Measurements from ENCODE around the gene ZNF813.
"Not testable (repeated sequence)": the region's sequence is repeated elsewhere in the genome, so short reads cannot be mapped to it uniquely, and the experiment has no call there.

The ZNF813 gene

DNA sequence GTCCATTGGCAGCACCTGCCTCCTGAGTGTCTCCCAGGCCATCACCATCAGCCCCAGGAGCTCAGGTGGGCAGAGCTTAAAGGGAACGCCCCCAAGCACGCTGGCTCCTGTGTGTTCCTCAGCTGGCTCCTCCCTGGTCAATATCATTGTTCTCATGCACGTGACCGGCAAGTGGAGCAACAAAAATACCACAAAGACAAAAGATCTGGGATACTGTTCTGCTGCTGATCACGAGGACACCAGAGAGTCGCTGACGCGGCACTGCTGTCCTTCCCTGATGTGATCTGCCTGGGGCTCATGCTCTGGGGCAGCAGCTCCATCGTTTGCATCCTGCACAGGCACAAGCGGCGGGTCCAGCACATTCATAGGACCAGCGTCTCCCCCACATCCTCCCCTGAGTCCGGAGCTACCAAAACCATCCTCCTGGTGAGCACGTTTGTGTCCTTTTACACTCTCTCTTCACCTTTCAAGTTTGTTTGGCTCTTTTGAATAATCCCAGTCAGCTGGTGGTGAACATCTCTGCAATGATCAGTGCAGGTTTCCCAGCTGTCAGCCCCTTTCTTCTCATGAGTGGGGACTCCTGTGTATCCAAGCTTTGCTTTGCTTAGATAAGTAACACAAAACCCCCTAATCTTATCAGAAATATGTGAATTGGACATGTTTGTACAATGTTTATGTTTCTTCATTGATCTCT lies 36.3 kb downstream of the ZNF813 start:
- ATAC-seq (replicated peaks), result not testable (repeated sequence)

DNA sequence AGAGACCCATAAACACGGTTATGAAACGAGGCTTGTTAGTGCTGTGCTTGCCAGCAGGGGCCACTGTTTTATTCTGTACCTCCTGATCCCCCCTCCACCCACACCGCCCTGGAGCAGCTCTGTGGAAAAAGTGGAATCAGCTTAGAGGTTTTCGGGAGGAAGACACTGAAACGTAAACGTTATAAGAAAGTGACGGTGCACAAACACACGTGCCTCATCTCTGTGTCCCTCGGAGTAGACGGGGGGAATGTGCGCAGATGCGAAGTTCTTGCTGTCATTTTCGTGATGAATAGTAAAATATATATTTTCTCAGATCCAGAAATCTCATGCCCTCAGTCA lies 36.8 kb downstream of the ZNF813 start:
- DNase-seq, H3K4me3 Mint-ChIP-seq, H3K36me3 Mint-ChIP-seq, H3K27ac Mint-ChIP-seq, H3K4me1 Mint-ChIP-seq: not testable (repeated sequence)
- peaks cover 20 to 46% of the 10 kb centered on the region in 2 donors for H3K27me3 Mint-ChIP-seq
- ATAC-seq (replicated peaks), result peak in 1 of 2 donors; percentile 33
- peaks cover 6 to 10% of the 10 kb centered on the region in 2 donors for H3K9me3 Mint-ChIP-seq

More for the DNA sequence above, 36.3 kb downstream of the ZNF813 start:
- not testable (repeated sequence) for H3K4me3 Mint-ChIP-seq, H3K4me1 Mint-ChIP-seq, H3K36me3 Mint-ChIP-seq, DNase-seq, H3K27ac Mint-ChIP-seq
- Mint-ChIP-seq H3K9me3 (peaks cover 6 to 10% of the 10 kb centered on the region in 2 donors), H3K27me3 (peaks cover 16 to 46% of the 10 kb centered on the region in 2 donors)

DNA sequence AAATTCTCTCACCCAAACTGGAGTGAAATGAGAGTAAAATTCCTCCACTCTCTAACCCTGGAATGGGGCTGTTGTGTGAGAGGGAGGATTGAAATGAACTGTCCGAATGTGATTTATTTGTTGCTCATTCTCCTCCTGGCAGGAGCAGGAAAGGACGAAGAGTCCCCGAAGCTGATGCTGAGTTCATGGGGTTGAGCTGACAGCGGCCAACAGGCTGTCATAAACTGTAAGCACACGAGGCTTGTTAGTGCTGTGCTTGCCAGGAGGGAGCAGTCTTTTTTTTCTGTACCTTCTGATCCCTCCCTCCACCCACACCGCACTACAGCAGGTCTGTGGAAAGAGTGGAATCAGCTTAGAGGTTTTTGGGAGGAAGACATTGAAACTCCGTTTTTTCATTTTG lies 37.4 kb downstream of the ZNF813 start:
- Mint-ChIP-seq H3K4me3 (no peak overlapping the region), H3K9me3 (peaks cover 6 to 10% of the 10 kb centered on the region in 2 donors), H3K27ac (no peak overlapping the region), H3K36me3 (peaks cover 2 to 4% of the 10 kb centered on the region in 2 donors), H3K4me1 (no peaks in the 10 kb centered on the region), H3K27me3 (peaks cover 26 to 50% of the 10 kb centered on the region in 2 donors)
- DNase-seq, result no peak
- no peak for ATAC-seq (replicated peaks)

DNA sequence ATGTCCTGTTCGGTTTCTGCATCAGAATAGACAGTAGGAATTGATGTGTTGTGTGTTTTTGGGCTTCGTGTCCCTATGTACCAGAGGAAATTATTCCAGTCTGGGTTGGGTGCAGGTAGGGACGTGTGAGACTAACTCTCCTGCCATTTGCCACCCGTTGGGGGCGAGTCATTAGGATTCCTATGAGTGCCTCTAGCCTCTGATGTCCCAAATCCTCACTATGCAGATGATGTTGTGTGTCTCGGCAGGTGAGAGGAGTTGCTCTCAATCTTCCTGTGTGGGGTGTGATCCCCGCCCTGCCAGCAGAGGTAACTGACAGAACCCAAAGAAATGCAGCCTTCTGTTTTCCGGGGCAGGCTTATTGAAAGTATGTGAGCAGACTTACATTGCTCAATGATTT lies 39.2 kb downstream of the ZNF813 start:
- Mint-ChIP-seq H3K4me1 (peaks cover 0 to under 1% of the 10 kb centered on the region in 2 donors), H3K4me3 (no peak overlapping the region), H3K9me3 (peaks cover 2 to 6% of the 10 kb centered on the region in 2 donors), H3K36me3 (peaks cover 2 to 4% of the 10 kb centered on the region in 2 donors), H3K27me3 (peaks cover 22 to 51% of the 10 kb centered on the region in 2 donors), H3K27ac (no peak overlapping the region)
- DNase-seq (no peak), ATAC-seq (replicated peaks) (no peak)

DNA sequence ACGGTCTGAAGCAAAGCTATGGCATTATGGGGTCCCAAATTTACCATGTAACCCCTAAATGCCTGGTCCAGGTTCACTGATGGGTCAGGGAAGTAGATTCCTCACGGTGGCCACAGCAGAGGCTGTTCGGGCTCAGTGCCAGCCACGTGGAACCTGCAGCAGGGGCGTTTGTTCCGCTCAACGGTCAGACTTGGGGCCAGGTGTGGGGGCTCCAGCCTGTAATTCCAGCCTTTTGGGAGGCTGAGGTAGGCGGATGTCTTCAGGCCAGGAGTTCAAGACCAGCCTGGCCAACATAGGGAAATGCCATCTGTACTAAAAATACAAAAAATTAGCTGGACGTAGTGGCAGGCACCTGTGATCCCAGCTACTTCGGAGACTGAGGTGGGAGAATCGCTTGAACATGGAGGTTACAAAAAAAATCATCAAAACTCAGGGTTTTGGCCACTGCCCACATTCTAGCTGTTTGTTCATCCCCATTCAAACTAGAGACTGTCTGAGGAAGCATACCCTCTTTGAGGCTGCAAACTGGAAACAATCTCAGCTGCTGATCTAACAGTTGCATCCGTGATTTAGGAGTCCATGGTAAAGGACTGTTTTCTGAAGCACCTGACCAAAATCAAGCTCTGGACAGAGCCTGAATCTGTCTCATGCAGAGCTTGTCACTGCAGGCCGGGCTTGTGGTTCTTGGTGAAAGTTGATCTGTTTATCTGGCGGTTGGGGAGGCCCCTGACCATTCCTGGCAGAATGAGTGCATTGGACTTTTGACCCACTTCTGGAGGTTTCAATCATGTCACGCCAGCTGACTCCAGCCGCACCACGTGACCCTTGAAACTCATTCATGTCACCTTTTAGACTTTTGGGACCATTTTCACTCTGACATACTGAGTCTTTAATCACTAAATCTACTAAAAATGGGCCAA lies 40.2 kb downstream of the ZNF813 start:
- H3K4me3 Mint-ChIP-seq, result no peak overlapping the region
- peaks cover 2 to 4% of the 10 kb centered on the region in 2 donors for H3K36me3 Mint-ChIP-seq
- peaks cover 2 to 5% of the 10 kb centered on the region in 2 donors for H3K9me3 Mint-ChIP-seq
- peaks cover 3 to 5% of the 10 kb centered on the region in 2 donors for H3K4me1 Mint-ChIP-seq
- H3K27me3 Mint-ChIP-seq, result peaks cover 26 to 46% of the 10 kb centered on the region in 2 donors
- no peak overlapping the region for H3K27ac Mint-ChIP-seq
- ATAC-seq (replicated peaks) (no peak), DNase-seq (no peak)

DNA sequence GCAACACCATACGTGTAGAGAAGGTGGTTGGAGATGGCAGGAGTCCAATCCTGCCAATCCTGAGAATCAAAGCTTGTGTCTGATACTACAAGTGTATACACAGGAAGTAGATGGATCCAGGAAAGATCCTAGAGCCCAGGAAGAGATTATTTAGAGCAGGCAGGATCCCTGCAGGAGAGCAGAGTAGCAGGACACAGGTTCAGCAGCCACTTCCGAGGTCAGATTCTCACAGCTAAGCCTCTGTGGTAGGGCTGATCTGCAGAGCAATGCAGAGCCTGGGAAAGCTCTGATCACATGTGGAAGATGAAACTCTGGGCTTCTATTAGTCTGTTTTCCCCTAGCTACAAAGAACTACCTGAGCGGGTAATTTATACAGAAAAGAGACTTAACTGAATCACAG lies 41.9 kb downstream of the ZNF813 start:
- ATAC-seq (replicated peaks) (no peak), DNase-seq (no peak)
- Mint-ChIP-seq H3K4me3 (no peak overlapping the region), H3K27me3 (peaks cover 26 to 45% of the 10 kb centered on the region in 2 donors), H3K4me1 (peaks cover 3 to 5% of the 10 kb centered on the region in 2 donors), H3K36me3 (peaks cover 2 to 4% of the 10 kb centered on the region in 2 donors), H3K9me3 (peaks cover 2 to 5% of the 10 kb centered on the region in 2 donors), H3K27ac (no peak overlapping the region)

DNA sequence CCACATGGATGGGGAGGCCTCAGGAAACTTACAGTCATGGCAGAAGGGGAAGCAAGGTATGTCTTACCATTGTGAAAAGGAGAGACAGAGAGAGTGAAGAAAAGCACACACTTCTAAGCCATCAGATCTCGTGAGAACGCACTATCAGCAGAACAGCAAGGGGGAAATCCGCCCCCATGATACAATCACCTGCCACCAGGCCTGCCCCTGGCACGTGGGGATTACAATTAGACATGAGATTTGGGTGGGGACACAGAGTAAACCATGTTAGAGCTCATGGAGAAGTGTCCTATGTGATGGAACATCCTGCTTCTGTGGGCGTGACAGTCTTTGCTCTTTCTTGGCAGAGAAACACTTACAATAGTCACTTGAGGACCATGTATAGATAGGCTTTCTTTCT lies 42.3 kb downstream of the ZNF813 start:
- no peak for ATAC-seq (replicated peaks)

DNA sequence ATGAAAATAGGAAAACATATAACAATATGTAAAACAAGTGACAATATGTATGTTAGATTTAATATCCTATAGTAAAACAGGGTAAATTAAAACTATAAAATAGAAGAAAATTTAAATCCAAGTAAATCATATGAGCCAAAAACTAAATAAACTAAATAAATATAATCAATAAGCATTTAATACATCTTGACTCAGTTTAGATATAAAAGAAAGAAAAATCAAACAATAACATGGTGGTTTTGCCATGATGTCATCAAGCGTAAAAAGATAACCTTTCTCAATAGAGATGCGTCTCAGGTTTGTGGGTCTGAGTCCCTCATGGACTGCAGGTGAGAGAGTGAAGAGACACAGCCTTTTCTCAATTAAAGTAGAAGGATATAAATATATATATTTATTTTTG lies 43.8 kb downstream of the ZNF813 start:
- Mint-ChIP-seq H3K4me3 (no peak overlapping the region), H3K27ac (no peak overlapping the region), H3K36me3 (peaks cover 0 to 2% of the 10 kb centered on the region in 2 donors), H3K27me3 (peaks cover 23 to 35% of the 10 kb centered on the region in 2 donors), H3K4me1 (peaks cover 3 to 5% of the 10 kb centered on the region in 2 donors), H3K9me3 (peaks cover 1 to 3% of the 10 kb centered on the region in 2 donors)
- ATAC-seq (replicated peaks) (no peak), DNase-seq (no peak)

More for the DNA sequence above, 42.3 kb downstream of the ZNF813 start:
- peaks cover 2 to 5% of the 10 kb centered on the region in 2 donors for H3K9me3 Mint-ChIP-seq
- DNase-seq, result no peak
- no peak overlapping the region for H3K27ac Mint-ChIP-seq
- peaks cover 2 to 4% of the 10 kb centered on the region in 2 donors for H3K36me3 Mint-ChIP-seq
- peaks cover 26 to 45% of the 10 kb centered on the region in 2 donors for H3K27me3 Mint-ChIP-seq
- H3K4me3 Mint-ChIP-seq, result no peak overlapping the region
- H3K4me1 Mint-ChIP-seq, result peaks cover 3 to 5% of the 10 kb centered on the region in 2 donors

DNA sequence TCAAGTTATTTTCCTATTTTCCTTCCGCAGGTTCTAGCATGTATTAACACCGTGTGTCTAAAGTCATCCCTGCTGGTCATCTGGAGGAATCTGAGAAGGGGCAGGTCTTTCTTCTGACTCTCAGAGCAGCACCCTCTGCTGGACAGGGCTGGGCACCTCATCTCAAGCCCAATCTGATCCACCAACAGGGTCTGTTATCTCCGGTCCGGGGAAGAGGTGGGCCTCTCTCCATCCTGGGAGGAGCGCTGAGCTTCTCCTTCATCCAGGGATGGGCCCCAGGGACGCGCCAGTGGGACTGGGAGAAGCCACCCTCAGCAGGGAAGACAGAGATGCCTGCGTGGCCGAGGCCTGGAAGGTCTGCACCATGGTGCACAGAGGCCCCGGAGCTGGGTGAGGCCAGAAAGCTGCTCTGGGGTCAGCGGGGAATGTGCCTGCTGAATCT lies 44.4 kb downstream of the ZNF813 start:
- H3K27me3 Mint-ChIP-seq, result peaks cover 20 to 29% of the 10 kb centered on the region in 2 donors
- H3K27ac Mint-ChIP-seq, result no peak overlapping the region
- H3K36me3 Mint-ChIP-seq, result no peaks in the 10 kb centered on the region
- peaks cover 3 to 5% of the 10 kb centered on the region in 2 donors for H3K4me1 Mint-ChIP-seq
- H3K4me3 Mint-ChIP-seq, result no peak overlapping the region
- ATAC-seq (replicated peaks) (peak; percentile 93 to 98), DNase-seq (peak; percentile 40)
- no peaks in the 10 kb centered on the region for H3K9me3 Mint-ChIP-seq

DNA sequence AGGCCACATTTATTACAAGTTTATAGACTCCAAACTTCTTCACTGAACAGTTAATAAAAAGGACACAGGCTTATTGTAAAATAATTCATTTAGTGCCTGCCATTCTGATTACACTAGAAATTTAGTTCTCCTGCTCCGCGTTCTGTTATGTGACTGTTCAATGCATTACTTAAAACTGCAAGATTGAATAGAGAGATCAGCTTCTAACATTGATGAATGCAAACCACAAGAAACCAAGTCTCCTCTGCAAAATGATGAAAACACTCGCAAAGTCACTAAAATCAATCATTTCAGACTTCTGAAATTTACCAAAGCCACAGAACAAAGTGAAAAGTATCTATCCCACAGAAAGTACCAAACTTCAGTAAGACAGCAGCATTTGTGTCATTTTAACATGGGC lies 47.5 kb downstream of the ZNF813 start:
- not testable (repeated sequence) for H3K27ac Mint-ChIP-seq; H3K4me3 Mint-ChIP-seq; ATAC-seq (replicated peaks); H3K4me1 Mint-ChIP-seq; H3K36me3 Mint-ChIP-seq; DNase-seq; H3K9me3 Mint-ChIP-seq
- peaks cover 5 to 12% of the 10 kb centered on the region in 2 donors for H3K27me3 Mint-ChIP-seq

DNA sequence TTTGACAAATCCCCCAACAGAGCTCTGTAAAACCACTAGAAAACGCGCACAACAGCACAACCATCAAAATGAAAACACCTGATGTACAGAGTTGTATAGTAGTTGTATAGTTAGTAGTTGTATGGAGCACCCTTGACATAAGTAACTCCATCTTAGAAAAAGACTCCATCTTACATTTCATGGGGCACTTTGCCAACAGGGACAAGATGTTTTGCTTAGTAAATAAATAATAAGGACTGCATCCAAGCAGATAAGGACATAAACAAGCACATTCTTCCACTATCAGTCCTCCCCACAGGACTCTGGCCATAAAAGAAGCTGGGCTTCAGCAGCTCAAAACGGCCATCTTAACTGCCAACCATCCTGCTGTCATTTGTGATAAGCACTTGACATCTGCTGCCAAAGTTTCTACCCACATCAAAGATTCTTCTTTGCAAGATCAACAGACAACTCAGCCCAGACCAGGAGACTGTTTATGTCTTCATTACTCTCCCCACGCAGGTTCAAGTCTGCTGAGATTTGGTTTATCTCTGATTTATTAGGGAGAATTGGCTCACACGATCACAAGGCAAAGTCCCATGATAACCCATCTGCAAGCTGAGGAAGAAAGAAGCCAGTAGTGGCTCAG lies 49.7 kb downstream of the ZNF813 start:
- peaks cover 7 to 25% of the 10 kb centered on the region in 2 donors for H3K36me3 Mint-ChIP-seq
- H3K27ac Mint-ChIP-seq, result no peak overlapping the region
- peaks cover 11 to 12% of the 10 kb centered on the region in 2 donors for H3K4me1 Mint-ChIP-seq
- no peak for DNase-seq
- peaks cover 0 to 8% of the 10 kb centered on the region in 2 donors for H3K27me3 Mint-ChIP-seq
- H3K9me3 Mint-ChIP-seq, result peaks cover 8 to 12% of the 10 kb centered on the region in 2 donors
- no peak for ATAC-seq (replicated peaks)
- H3K4me3 Mint-ChIP-seq, result no peak overlapping the region

DNA sequence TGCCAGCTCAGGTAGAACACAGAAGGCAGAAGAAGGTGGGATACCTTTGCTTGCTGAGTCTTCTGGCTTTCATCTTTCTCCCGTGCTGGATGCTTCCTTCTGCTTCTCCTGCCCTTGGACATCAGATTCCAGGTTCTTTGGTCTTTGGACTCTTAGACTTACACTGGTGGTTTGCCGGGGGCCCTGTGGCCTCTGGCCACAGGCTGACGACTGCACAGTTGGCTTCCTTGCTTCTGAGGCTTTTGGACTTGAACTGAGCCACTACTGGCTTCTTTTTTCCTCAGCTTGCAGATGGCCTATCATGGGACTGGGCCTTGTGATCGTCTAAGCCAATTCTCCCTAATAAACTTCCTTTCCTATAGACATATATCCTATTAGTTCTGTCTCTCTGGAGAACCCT lies 50.6 kb downstream of the ZNF813 start:
- H3K9me3 Mint-ChIP-seq, result peaks cover 8 to 12% of the 10 kb centered on the region in 2 donors
- peaks cover 11 to 12% of the 10 kb centered on the region in 2 donors for H3K4me1 Mint-ChIP-seq
- H3K27ac Mint-ChIP-seq, result no peak overlapping the region
- no peak for DNase-seq
- H3K4me3 Mint-ChIP-seq, result no peak overlapping the region
- ATAC-seq (replicated peaks), result no peak
- H3K27me3 Mint-ChIP-seq, result peaks cover 0 to 8% of the 10 kb centered on the region in 2 donors
- peaks cover 8 to 31% of the 10 kb centered on the region in 2 donors for H3K36me3 Mint-ChIP-seq

DNA sequence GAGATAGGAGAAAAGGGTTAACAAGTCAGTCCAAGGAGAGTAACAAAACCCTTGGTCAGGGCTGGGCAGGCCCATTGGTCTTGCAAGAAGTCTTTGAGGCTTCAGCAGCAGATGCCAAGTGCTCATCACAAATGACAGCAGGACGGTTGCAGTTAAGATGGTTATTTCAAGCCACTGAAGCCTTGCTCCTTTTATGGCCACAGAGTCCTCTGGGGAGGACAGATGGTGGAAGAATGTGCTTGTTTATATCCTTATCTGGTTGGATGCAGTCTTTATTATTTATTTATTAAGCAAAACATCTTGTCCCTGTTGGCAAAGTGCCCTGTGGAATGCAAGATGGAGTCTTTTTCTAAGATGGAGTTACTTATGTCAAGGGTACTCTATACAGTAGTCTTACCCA lies 51.2 kb downstream of the ZNF813 start:
- ATAC-seq (replicated peaks) (no peak), DNase-seq (no peak)
- Mint-ChIP-seq H3K9me3 (peaks cover 8 to 13% of the 10 kb centered on the region in 2 donors), H3K27me3 (peaks cover 0 to 8% of the 10 kb centered on the region in 2 donors), H3K4me3 (peak overlapping the region in 1 of 2 donors; percentile 37), H3K4me1 (peaks cover 11 to 12% of the 10 kb centered on the region in 2 donors), H3K27ac (peak overlapping the region; percentile 57), H3K36me3 (peaks cover 8 to 35% of the 10 kb centered on the region in 2 donors)

DNA sequence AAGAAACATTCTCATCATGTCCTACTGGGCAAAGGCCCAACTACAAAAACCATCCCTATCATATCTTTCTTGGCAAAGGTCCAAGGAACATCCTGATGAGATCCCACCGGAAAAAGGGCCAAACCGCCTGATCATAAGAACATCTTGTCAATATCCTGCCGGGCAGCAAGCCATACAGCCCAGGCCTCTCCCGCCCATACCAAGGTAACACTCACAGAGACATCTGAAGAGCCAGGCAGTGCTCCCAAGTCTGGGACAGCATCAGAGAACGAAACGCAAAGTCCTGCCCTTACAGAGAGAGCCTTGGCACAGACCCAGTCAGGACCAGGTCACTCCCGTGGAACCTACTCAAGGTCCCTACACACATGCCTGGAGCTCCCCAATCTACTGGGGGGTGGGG lies 51.9 kb downstream of the ZNF813 start:
- peaks cover 0 to 6% of the 10 kb centered on the region in 2 donors for H3K27me3 Mint-ChIP-seq
- DNase-seq (no peak), ATAC-seq (replicated peaks) (no peak)
- H3K4me3 Mint-ChIP-seq, result peak overlapping the region in 1 of 2 donors; percentile 25
- no peak overlapping the region for H3K27ac Mint-ChIP-seq
- peaks cover 8 to 18% of the 10 kb centered on the region in 2 donors for H3K9me3 Mint-ChIP-seq
- H3K4me1 Mint-ChIP-seq, result peaks cover 11 to 12% of the 10 kb centered on the region in 2 donors
- H3K36me3 Mint-ChIP-seq, result peaks cover 16 to 40% of the 10 kb centered on the region in 2 donors
